NK-92 (cell line): ENCODE data around the gene TUBGCP4.

Experiments used
- DNase-seq: peaks from one replicate; lab custom pipeline; 2025; ENCODE audit not compliant: unreplicated experiment; lab: John Stamatoyannopoulos, UW

Gene TUBGCP4

GRCh38 chr15:43403616-43404015, 32.7 kb downstream of the TUBGCP4 start:
- DNase-seq = no peak

GRCh38 chr15:43404130-43404529, 33.2 kb downstream of the TUBGCP4 start:
- no peak for DNase-seq

GRCh38 chr15:43406189-43406588, 35.3 kb downstream of the TUBGCP4 start:
- DNase-seq = no peak

- no peak for DNase-seq
Observed at GRCh38 chr15:43406808-43407207, 35.9 kb downstream of the TUBGCP4 start.

- DNase-seq = no peak
Observed at GRCh38 chr15:43408789-43409188, 37.9 kb downstream of the TUBGCP4 start.

- DNase-seq = no peak
Observed at GRCh38 chr15:43410572-43411214, 39.8 kb downstream of the TUBGCP4 start.

- DNase-seq = no peak
Observed at GRCh38 chr15:43412096-43412495, 41.2 kb downstream of the TUBGCP4 start.

- DNase-seq = no peak
Observed at GRCh38 chr15:43414196-43414595, 43.3 kb downstream of the TUBGCP4 start.

- no peak for DNase-seq
Observed at GRCh38 chr15:43420435-43420834, 49.5 kb downstream of the TUBGCP4 start.

- DNase-seq = no peak
Observed at GRCh38 chr15:43420876-43421275, 50.0 kb downstream of the TUBGCP4 start.

GRCh38 chr15:43423793-43424192, 52.9 kb downstream of the TUBGCP4 start:
- no peak for DNase-seq

GRCh38 chr15:43429687-43430086, 58.8 kb downstream of the TUBGCP4 start:
- DNase-seq = no peak

GRCh38 chr15:43433165-43433564, 62.3 kb downstream of the TUBGCP4 start:
- DNase-seq = no peak

- DNase-seq = no peak
Observed at GRCh38 chr15:43433661-43434303, 62.9 kb downstream of the TUBGCP4 start.

GRCh38 chr15:43434446-43434845, 63.5 kb downstream of the TUBGCP4 start:
- DNase-seq = no peak

- no peak for DNase-seq
Observed at GRCh38 chr15:43436395-43436794, 65.5 kb downstream of the TUBGCP4 start.

- DNase-seq = no peak
Observed at GRCh38 chr15:43439268-43439667, 68.4 kb downstream of the TUBGCP4 start.

GRCh38 chr15:43440721-43441281, 69.9 kb downstream of the TUBGCP4 start:
- DNase-seq = no peak

- no peak for DNase-seq
Observed at GRCh38 chr15:43441316-43441715, 70.4 kb downstream of the TUBGCP4 start.

GRCh38 chr15:43446344-43446743, 75.4 kb downstream of the TUBGCP4 start:
- DNase-seq = no peak

- no peak for DNase-seq
Observed at GRCh38 chr15:43449981-43450380, 79.1 kb downstream of the TUBGCP4 start.
